Measurements from ENCODE around the gene GPRIN1. TPM values are rescaled to one million over a fixed set of nuclear protein-coding genes. Genes with fewer than 3 reads are reported as not detected.

GPRIN1 gene
- total RNA-seq, 1 experiment from 2014 or later: 8.5 TPM

DNA sequence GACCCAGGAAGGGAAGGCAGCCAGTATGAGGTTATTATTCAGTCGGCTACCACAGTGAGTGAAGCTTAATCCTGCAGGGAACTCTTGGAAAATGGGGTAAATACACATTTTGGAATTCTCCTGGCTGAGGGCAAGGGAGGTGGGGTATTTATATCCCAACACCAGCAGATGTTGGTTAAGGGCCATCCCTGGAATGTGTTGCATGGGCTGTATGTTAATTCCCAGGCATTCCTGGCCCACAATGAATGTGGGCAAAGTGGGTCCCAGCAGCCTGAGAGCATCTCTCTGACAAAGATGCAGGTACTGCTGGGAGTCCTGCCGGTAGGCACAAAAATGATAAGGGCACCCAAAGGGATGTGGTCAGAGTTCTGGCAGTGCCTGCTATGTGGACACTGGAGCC, 2.9 kb upstream of the GPRIN1 start (continued):
- no peak for TF ChIP-seq TCF7 (CRISPR knock-in tag; IDR thresholded peaks at IDR 0.05; ENCODE audit: low read depth)
- TF ChIP-seq GTF2I (CRISPR knock-in tag; conservative IDR thresholded peaks at IDR 0.05): no peak
- TF ChIP-seq, protein P1, sequence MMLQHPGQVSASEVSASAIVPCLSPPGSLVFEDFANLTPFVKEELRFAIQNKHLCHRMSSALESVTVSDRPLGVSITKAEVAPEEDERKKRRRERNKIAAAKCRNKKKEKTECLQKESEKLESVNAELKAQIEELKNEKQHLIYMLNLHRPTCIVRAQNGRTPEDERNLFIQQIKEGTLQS (CRISPR knock-in tag; conservative IDR thresholded peaks at IDR 0.05): no peak
- TF ChIP-seq ZMAT4 (CRISPR knock-in tag; IDR thresholded peaks at IDR 0.05): no peak
- TF ChIP-seq ZNF425 (CRISPR knock-in tag; conservative IDR thresholded peaks at IDR 0.05): no peak
- TF ChIP-seq EMX1 (CRISPR knock-in tag; IDR thresholded peaks at IDR 0.05): no peak
- TF ChIP-seq CBFB (CRISPR knock-in tag; IDR thresholded peaks at IDR 0.05; ENCODE audit: low read depth): no peak
- TF ChIP-seq SOX15 (CRISPR knock-in tag; IDR thresholded peaks at IDR 0.05): no peak
- TF ChIP-seq, protein P2, sequence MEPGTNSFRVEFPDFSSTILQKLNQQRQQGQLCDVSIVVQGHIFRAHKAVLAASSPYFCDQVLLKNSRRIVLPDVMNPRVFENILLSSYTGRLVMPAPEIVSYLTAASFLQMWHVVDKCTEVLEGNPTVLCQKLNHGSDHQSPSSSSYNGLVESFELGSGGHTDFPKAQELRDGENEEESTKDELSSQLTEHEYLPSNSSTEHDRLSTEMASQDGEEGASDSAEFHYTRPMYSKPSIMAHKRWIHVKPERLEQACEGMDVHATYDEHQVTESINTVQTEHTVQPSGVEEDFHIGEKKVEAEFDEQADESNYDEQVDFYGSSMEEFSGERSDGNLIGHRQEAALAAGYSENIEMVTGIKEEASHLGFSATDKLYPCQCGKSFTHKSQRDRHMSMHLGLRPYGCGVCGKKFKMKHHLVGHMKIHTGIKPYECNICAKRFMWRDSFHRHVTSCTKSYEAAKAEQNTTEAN (CRISPR knock-in tag; IDR thresholded peaks at IDR 0.05): no peak
- TF ChIP-seq, protein P3, sequence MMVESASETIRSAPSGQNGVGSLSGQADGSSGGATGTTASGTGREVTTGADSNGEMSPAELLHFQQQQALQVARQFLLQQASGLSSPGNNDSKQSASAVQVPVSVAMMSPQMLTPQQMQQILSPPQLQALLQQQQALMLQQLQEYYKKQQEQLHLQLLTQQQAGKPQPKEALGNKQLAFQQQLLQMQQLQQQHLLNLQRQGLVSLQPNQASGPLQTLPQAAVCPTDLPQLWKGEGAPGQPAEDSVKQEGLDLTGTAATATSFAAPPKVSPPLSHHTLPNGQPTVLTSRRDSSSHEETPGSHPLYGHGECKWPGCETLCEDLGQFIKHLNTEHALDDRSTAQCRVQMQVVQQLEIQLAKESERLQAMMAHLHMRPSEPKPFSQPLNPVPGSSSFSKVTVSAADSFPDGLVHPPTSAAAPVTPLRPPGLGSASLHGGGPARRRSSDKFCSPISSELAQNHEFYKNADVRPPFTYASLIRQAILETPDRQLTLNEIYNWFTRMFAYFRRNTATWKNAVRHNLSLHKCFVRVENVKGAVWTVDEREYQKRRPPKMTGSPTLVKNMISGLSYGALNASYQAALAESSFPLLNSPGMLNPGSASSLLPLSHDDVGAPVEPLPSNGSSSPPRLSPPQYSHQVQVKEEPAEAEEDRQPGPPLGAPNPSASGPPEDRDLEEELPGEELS (CRISPR knock-in tag; IDR thresholded peaks at IDR 0.05): no peak
- TF ChIP-seq, protein P4, sequence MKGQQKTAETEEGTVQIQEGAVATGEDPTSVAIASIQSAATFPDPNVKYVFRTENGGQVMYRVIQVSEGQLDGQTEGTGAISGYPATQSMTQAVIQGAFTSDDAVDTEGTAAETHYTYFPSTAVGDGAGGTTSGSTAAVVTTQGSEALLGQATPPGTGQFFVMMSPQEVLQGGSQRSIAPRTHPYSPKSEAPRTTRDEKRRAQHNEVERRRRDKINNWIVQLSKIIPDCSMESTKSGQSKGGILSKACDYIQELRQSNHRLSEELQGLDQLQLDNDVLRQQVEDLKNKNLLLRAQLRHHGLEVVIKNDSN (CRISPR knock-in tag; IDR thresholded peaks at IDR 0.05): no peak
- TF ChIP-seq HMGA2 (CRISPR knock-in tag; IDR thresholded peaks at IDR 0.05): no peak

DNA sequence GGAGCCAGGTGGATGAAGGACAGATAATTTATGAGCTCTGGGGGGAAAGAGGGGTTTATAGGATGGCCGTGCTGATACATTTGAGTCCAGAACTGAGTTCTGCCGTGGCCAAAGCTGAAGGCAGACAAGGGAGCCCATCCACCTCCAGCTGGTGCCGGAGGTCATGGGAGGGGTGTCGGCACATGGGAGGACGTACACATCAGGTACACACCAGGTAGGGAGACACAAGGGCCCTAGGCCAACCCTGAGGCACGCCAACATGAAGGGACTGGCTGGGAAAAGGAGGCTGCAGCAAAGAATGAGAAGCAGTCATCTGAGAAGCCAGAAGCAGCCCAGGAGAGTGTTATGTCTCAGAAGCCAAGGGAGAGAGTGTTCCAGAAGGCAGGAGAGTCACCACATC, 2.1 kb upstream of the GPRIN1 start:
- H3K4me3 Mint-ChIP-seq: no peak overlapping the region
- DNase-seq (ENCODE audit: low spot score) (no peak), ATAC-seq (no peak)
- H3K36me3 Mint-ChIP-seq: no peaks in the 10 kb centered on the region
- H3K4me1 Mint-ChIP-seq: peaks cover 20% of the 10 kb centered on the region
- H3K27ac Mint-ChIP-seq: no peak overlapping the region
- H3K27me3 Mint-ChIP-seq (ENCODE audit: low read depth): peaks cover 49% of the 10 kb centered on the region
- ChIA-PET POLR2A (interaction anchor here (0.9 kb wide), 1 partner anchor 69 kb away, joined by 3 read pairs; no protein-coding TSS in a partner anchor), CTCF (interaction anchor here (0.7 kb wide), 1 partner anchor 10 kb away, joined by 3 read pairs; no protein-coding TSS in a partner anchor)
- TF ChIP-seq IRF2 (CRISPR knock-in tag; IDR thresholded peaks at IDR 0.05; ENCODE audit: borderline replicate concordance, low read depth) (no peak), NFE2L1 (CRISPR knock-in tag; IDR thresholded peaks at IDR 0.05) (no peak), ATF6 (CRISPR knock-in tag; IDR thresholded peaks at IDR 0.05) (no peak), MXD4 (CRISPR knock-in tag; IDR thresholded peaks at IDR 0.05; ENCODE audit: borderline replicate concordance) (no peak)
- TF ChIP-seq, protein P1 (CRISPR knock-in tag; conservative IDR thresholded peaks at IDR 0.05): no peak
- H3K9me3 Mint-ChIP-seq: no peaks in the 10 kb centered on the region

Data from WTC11 (cell line).